Activated naive CD8-positive, alpha-beta T cell treated with anti-CD3 and anti-CD28 coated beads, Interleukin-2, amount 50 U/mL, for 16 hours (primary cell): ENCODE measurements around the gene TMTC2.

Experiments used
- DNase-seq: peaks from one replicate; pipeline ENCODE4 v3.0.0-alpha.2; 2020; ENCODE audit warnings: low read depth, low spot score

TMTC2 gene

DNA sequence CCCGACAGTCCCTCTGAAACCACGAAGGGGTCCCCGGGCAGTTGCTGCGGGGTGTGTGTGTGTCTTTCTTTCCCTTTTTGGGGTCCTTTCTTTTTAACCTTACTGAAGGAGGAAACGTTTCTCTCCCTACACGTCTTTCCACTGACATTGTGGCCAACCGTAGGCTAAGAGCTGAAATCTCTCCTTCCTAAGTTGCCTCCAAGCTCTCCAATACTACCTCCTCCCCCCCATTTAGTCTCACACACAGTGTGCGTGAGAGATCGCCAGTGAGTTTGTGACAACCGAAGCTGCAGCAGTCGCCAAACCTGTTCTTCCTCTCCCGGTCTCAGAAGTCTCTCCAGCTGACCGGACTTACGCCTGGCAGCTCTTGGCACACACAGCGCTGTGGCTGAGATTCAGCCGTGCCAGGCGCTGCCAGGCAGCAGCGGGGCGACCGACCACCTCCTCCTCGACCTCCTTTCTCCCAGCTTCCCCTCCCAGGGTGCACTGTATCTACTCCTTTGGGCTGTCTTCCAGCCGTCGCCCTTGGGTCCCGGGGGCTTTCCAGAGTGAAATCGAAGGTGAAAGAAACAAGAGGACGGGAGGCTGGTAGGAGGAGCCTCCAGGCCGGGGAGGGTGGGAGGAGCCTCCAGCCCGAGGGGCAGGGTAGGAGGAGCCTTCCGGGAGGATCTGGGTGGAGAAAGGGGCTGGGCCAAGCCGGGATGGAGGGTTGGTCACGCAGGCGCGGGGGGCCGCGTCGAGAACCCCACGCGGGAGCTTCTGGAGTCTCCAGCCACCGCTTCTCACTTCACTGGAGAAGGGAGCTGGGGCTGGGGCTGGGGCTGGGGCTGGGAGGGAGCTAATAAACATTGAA, at the start of gene TMTC2:
TMTC2 (plus strand) TSS at position 739 of the 853 bp plus-strand sequence.
- DNase-seq = peak; percentile 83

- DNase-seq = no peak
Measured at GRCh38 chr12:82638324-82638723, 48.4 kb upstream of the TMTC2 start.

DNA sequence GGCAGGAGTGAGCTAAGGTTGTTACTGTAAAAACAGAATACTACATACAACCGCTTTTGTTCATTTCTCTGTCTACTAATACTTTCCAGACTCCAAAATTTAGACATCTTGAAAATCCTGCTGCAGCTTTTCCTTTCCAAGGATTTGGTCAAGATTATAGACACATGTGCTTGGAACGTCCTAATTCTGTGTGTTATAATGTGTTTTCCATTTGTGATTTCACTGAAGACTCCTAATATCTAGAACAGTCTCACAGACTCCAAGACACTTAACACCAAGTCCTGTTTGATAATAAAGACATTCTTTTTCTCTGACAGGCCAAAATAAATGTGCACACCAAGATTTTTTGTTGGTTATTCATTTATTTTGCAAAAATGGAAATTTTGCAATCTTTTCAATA, 41.8 kb upstream of the TMTC2 start:
- DNase-seq = no peak

DNA sequence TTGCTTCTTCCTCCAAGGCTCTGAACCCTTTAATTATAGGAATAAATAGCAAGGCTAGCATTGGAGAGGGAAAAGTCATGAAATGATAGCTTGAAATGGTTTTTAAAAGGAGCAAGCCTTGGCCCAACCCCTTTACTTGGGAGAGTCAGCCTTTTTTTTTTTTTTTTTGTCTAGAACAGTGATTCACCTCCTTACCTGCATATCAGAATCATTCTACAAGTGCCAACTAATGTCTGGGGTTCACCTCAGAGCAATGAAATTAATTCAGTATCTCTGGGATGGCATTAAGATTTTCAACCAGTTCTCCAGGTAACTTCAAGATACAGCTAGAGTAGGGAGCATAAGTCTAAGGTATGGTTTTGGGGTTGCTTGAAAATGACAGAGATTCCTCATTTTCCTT, 41.3 kb upstream of the TMTC2 start:
- DNase-seq = no peak

- no peak for DNase-seq
Measured at GRCh38 chr12:82647853-82648252, 38.9 kb upstream of the TMTC2 start.

- DNase-seq = no peak
Measured at GRCh38 chr12:82648259-82648909, 38.3 kb upstream of the TMTC2 start.

- no peak for DNase-seq
Measured at GRCh38 chr12:82650627-82651337, 35.9 kb upstream of the TMTC2 start.

GRCh38 chr12:82651489-82651888, 35.2 kb upstream of the TMTC2 start:
- no peak for DNase-seq

GRCh38 chr12:82652071-82652470, 34.6 kb upstream of the TMTC2 start:
- no peak for DNase-seq

- DNase-seq = no peak
Measured at GRCh38 chr12:82655751-82656150, 31.0 kb upstream of the TMTC2 start.

GRCh38 chr12:82659343-82660207, 27.1 kb upstream of the TMTC2 start:
- no peak for DNase-seq

GRCh38 chr12:82660541-82661325, 26.0 kb upstream of the TMTC2 start:
- no peak for DNase-seq

DNA sequence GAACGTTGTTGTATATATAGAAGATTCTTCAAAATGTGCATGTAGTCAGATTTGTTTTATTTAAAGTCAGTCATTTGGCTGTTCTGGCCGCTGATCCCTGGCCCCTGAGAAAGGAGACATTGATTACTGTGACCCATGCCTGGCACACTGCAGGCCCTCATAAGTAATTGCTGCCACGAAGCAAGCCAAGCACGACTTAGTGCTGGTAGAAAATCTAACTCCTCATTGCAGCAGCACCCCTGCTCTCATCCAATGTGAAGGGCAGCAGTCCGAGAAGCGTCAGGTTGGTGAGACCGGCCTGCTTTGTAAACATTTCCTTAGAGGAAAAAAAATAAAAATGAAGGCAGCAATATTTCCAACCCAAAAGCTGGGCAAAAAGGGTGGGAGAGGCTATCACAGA, 22.8 kb upstream of the TMTC2 start:
- no peak for DNase-seq

- DNase-seq = no peak
Measured at GRCh38 chr12:82665142-82665923, 21.4 kb upstream of the TMTC2 start.

DNA sequence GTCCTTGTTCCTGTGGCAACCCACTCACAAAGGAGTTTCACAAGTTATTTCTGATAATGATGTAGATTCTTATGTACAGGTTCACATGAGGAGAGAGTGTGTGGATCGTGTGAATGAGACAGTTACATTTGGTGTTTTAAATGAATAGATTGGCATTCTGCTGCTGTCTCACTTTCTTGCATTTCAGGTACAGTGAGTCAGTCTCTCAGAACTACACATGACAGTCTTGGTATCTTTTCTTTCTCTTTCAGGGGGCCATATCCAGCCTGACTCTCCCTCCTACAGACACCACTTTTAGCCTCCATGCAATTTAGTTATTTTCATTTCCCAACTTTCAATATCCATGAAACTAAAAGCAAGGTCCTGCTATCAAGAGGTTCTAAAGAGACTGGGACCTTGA, 19.9 kb upstream of the TMTC2 start:
- DNase-seq = no peak

DNA sequence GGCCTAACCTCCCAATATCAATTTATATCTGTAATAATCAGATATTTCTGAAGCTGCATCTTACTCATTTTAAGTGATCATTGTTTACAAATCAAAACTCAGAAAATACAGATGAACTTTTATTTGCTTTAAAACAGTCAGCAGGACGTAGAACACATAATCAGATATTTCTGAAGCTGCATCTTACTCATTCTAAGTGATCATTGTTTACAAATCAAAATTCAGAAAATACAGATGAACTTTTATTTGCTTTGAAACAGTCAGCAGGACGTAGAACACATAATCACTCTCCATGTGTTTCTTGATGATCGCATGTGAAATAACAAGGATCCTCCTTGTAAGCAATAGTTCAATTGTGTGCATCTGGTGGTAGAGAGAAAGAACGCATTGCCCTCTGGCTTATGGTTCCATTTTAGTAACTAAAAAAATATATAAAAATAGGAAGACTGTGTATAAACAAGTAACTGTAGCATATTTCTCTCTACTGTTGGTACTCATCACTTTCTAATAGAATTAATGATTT, 15.0 kb upstream of the TMTC2 start:
- DNase-seq = no peak

- DNase-seq = no peak
Measured at GRCh38 chr12:82672811-82673495, 13.8 kb upstream of the TMTC2 start.

GRCh38 chr12:82673698-82674097, 13.0 kb upstream of the TMTC2 start:
- DNase-seq = no peak

GRCh38 chr12:82675246-82675645, 11.5 kb upstream of the TMTC2 start:
- DNase-seq = no peak
